SH-SY5Y (cell line): ENCODE results near the gene GRIK2.

Experiments
- GATA2 ChIP-seq: IDR thresholded peaks from 2 replicates; pipeline ENCODE4 v1.6.1; 2011; ENCODE audit warnings: mild to moderate bottlenecking, low read depth, low read length
- GATA3 ChIP-seq: IDR thresholded peaks from 2 replicates; pipeline ENCODE4 v1.6.1; 2011; ENCODE audit warnings: low read depth, mild to moderate bottlenecking, low read length, moderate library complexity

Gene GRIK2

GRCh38 chr6:101755931-101756330 lies 362.4 kb downstream of the GRIK2 start:
- TF ChIP-seq GATA2 (no peak), GATA3 (no peak)

GRCh38 chr6:101758368-101758767 lies 364.9 kb downstream of the GRIK2 start:
- TF ChIP-seq GATA2 (no peak), GATA3 (no peak)

- TF ChIP-seq GATA2 = no peak
- no peak for TF ChIP-seq GATA3
These were observed 367.5 kb downstream of the GRIK2 start for GRCh38 chr6:101760843-101761621.

- TF ChIP-seq GATA2 = no peak
- no peak for TF ChIP-seq GATA3
These were observed 369.3 kb downstream of the GRIK2 start for GRCh38 chr6:101762851-101763250.

GRCh38 chr6:101765281-101765680 lies 371.8 kb downstream of the GRIK2 start:
- no peak for TF ChIP-seq GATA3
- no peak for TF ChIP-seq GATA2

GRCh38 chr6:101770116-101770515 lies 376.6 kb downstream of the GRIK2 start:
- no peak for TF ChIP-seq GATA3
- no peak for TF ChIP-seq GATA2

GRCh38 chr6:101776919-101777350 lies 383.4 kb downstream of the GRIK2 start:
- TF ChIP-seq GATA3 (no peak), GATA2 (no peak)

GRCh38 chr6:101777646-101778045 lies 384.1 kb downstream of the GRIK2 start:
- no peak for TF ChIP-seq GATA2
- no peak for TF ChIP-seq GATA3

- no peak for TF ChIP-seq GATA3
- TF ChIP-seq GATA2 = no peak
These were observed 385.7 kb downstream of the GRIK2 start for GRCh38 chr6:101779051-101779844.

GRCh38 chr6:101783287-101783686 lies 389.8 kb downstream of the GRIK2 start:
- TF ChIP-seq GATA3 (no peak), GATA2 (no peak)

- no peak for TF ChIP-seq GATA3
- no peak for TF ChIP-seq GATA2
These were observed 390.6 kb downstream of the GRIK2 start for GRCh38 chr6:101784094-101784493.

GRCh38 chr6:101799531-101799930 lies 406.0 kb downstream of the GRIK2 start:
- no peak for TF ChIP-seq GATA2
- no peak for TF ChIP-seq GATA3

- no peak for TF ChIP-seq GATA3
- no peak for TF ChIP-seq GATA2
These were observed 407.1 kb downstream of the GRIK2 start for GRCh38 chr6:101800598-101800997.

GRCh38 chr6:101803136-101803535 lies 409.6 kb downstream of the GRIK2 start:
- TF ChIP-seq GATA2 (no peak), GATA3 (no peak)

- no peak for TF ChIP-seq GATA3
- no peak for TF ChIP-seq GATA2
These were observed 412.7 kb downstream of the GRIK2 start for GRCh38 chr6:101806241-101806640.
